ENCODE measurements around the gene FHAD1. TPM values are rescaled to one million over a fixed set of nuclear protein-coding genes. Genes with fewer than 3 reads are reported as not detected.

The FHAD1 gene
- total RNA-seq, 1 donor from 2014 or later = 1.7 TPM

DNA sequence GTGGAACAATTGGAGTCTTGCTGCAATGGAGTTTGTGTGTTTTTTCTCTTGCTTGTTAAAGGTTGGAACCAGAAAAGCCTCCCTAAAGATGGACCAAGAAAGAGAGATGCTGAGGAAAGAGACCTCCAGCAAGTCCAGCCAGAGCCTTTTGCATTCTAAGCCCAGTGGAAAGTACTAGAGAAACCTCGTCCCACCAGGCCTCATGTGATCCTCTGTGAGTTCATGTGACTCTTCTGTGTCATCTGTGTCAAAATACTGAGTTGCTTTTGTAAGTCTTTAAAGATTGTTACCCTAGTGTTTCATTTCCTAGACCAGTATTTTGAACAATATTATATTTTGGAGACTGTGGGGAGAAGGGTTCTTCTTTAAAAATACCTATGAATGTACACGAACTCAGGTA is 150.2 kb downstream of the FHAD1 start:
- peaks cover 14% of the 10 kb centered on the region for H3K9me3 Mint-ChIP-seq
- DNase-seq (ENCODE audit: low read depth, low spot score) = no peak
- H3K36me3 Mint-ChIP-seq (ENCODE audit: low read depth) = peaks cover 6% of the 10 kb centered on the region
- H3K27ac Mint-ChIP-seq (ENCODE audit: unreplicated experiment) = no peak overlapping the region
- no peaks in the 10 kb centered on the region for H3K27me3 Mint-ChIP-seq (ENCODE audit: low read depth)
- H3K4me1 Mint-ChIP-seq = peaks cover 9% of the 10 kb centered on the region
- H3K4me3 Mint-ChIP-seq = no peak overlapping the region
- TF ChIP-seq, protein P1, sequence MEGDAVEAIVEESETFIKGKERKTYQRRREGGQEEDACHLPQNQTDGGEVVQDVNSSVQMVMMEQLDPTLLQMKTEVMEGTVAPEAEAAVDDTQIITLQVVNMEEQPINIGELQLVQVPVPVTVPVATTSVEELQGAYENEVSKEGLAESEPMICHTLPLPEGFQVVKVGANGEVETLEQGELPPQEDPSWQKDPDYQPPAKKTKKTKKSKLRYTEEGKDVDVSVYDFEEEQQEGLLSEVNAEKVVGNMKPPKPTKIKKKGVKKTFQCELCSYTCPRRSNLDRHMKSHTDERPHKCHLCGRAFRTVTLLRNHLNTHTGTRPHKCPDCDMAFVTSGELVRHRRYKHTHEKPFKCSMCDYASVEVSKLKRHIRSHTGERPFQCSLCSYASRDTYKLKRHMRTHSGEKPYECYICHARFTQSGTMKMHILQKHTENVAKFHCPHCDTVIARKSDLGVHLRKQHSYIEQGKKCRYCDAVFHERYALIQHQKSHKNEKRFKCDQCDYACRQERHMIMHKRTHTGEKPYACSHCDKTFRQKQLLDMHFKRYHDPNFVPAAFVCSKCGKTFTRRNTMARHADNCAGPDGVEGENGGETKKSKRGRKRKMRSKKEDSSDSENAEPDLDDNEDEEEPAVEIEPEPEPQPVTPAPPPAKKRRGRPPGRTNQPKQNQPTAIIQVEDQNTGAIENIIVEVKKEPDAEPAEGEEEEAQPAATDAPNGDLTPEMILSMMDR (conservative IDR thresholded peaks at IDR 0.05) = no peak

DNA sequence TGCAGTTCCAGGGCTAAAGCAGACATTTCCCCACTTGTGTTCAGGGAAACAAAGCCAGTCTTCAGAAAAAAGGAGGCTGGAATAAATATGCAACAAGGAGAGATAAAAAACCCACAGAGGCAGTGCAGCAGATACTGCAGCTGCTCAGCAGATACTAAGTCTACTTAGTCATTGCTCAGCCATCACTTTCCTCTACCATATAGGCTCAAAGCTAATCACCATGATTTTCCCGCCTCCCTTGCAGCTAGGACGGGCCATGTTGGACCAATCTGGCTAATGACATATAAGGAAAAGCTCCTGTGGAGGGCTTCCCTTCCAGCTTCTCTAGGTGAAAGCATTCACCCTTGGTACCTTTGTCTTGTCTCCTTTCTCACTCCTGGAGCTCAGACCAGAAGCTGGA is 152.7 kb downstream of the FHAD1 start:
- TF ChIP-seq, protein P1 (conservative IDR thresholded peaks at IDR 0.05) = no peak
- Mint-ChIP-seq H3K4me1 (no peaks in the 10 kb centered on the region), H3K4me3 (no peak overlapping the region), H3K27me3 (ENCODE audit: low read depth) (no peaks in the 10 kb centered on the region), H3K27ac (ENCODE audit: unreplicated experiment) (no peak overlapping the region), H3K36me3 (ENCODE audit: low read depth) (peaks cover 6% of the 10 kb centered on the region), H3K9me3 (peaks cover 14% of the 10 kb centered on the region)
- DNase-seq (ENCODE audit: low read depth, low spot score) = no peak

DNA sequence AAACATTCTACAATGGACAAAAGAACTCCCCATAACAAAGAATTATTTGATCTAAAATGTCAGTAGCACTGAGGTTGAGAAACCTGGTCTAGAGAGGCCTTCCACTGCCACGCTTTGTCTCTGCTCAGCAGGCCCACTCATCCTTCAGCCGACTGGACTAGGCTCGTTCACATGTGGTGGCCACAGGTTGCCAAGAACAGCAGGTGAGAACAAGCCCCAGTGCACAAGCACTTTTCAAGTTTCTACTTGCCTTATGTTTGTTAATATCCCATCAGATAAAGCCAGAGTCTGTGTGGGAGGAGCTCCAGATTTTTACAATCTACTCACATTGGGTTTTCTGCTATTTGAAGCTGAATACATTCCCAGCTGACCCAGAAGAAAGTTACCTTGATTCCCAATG is 153.6 kb downstream of the FHAD1 start:
- Mint-ChIP-seq H3K9me3 (peaks cover 14% of the 10 kb centered on the region), H3K4me3 (no peak overlapping the region), H3K36me3 (ENCODE audit: low read depth) (peaks cover 6% of the 10 kb centered on the region), H3K27ac (ENCODE audit: unreplicated experiment) (no peak overlapping the region), H3K27me3 (ENCODE audit: low read depth) (no peaks in the 10 kb centered on the region), H3K4me1 (no peaks in the 10 kb centered on the region)
- no peak for DNase-seq (ENCODE audit: low read depth, low spot score)
- TF ChIP-seq, protein P1 (conservative IDR thresholded peaks at IDR 0.05) = no peak

DNA sequence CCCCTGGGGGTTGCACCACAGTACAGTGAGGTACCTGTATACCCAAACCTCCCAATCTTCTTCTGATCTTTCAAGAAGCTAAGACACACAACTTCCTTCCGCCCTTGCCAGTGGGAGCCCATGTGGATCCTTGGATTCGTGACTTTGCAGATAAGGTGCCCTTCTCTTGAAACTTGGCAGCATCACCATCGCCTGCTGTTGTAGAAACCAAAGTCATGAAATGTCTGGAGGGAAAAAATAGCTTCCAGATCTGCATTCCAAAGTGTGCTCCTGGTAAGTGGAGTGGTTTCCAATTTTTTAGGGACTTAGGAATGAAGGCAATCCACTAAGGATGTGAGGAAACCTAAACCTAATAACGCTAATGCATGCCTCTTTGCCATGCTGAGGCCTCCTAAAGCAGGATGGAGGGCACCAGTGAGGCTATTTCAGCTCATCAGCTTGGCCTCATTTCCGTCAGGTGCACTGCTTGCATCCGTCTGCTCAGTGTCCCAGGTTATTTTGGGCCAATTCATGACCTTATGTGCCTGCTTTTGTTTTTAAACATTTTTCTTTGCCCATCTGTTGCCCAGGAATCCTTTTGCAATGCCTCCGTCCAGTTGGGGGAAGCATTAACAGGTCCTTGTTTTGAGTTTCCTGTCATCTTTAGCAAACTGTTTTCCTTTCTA is 154.5 kb downstream of the FHAD1 start:
- DNase-seq (ENCODE audit: low read depth, low spot score) = no peak
- Mint-ChIP-seq H3K4me1 (no peaks in the 10 kb centered on the region), H3K27me3 (ENCODE audit: low read depth) (no peaks in the 10 kb centered on the region), H3K4me3 (no peak overlapping the region), H3K9me3 (peaks cover 14% of the 10 kb centered on the region), H3K36me3 (ENCODE audit: low read depth) (peaks cover 6% of the 10 kb centered on the region), H3K27ac (ENCODE audit: unreplicated experiment) (no peak overlapping the region)
- TF ChIP-seq, protein P1 (conservative IDR thresholded peaks at IDR 0.05) = no peak

DNA sequence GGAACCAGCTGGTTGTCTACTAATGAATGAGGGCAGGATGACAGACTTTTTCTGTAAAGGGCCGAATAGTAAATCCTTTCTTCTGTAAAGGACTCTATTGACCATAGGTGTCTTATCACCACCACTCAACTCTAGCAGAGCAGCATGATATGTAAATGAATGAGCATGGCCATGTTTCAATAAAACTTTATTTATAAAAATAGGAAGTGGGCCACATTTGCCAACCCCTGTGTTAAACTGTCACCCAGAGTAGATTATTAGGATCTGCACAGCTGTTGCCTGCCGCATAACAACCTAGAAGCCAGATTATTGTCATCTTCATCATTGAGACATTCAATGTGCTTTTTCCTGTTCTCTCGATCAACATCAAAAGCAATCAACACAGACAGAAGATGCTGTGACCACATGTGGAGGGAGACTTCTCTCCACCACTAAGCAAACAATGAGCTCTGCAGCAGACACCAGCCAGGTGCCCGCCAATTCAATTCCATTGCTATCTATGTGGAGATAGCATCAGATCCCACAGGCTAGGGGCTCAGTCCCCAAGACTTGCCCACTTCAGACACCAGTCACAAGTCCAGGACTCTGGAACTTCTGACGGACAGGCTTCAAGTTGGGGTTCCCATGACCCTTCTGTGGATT is 155.9 kb downstream of the FHAD1 start:
- H3K9me3 Mint-ChIP-seq = peaks cover 14% of the 10 kb centered on the region
- H3K36me3 Mint-ChIP-seq (ENCODE audit: low read depth) = peaks cover 6% of the 10 kb centered on the region
- TF ChIP-seq, protein P1 (conservative IDR thresholded peaks at IDR 0.05) = no peak
- peaks cover 5% of the 10 kb centered on the region for H3K27me3 Mint-ChIP-seq (ENCODE audit: low read depth)
- no peak overlapping the region for H3K27ac Mint-ChIP-seq (ENCODE audit: unreplicated experiment)
- no peaks in the 10 kb centered on the region for H3K4me1 Mint-ChIP-seq
- DNase-seq (ENCODE audit: low read depth, low spot score) = no peak
- no peak overlapping the region for H3K4me3 Mint-ChIP-seq
